GM03348 (cell line): Measurements from ENCODE around the gene SLC44A3.
A peak's percentile ranks its signal among the peaks of the same experiment; 100 is the strongest.
"Not testable (repeated sequence)": the region's sequence is repeated elsewhere in the genome, so short reads cannot be mapped to it uniquely, and the experiment has no call there.

Experiments used
- DNase-seq: peaks from one replicate; pipeline ENCODE4 v3.0.0; 2012; ENCODE audit warnings: low spot score

Gene SLC44A3

GRCh38 chr1:94836891-94837290, 16.7 kb downstream of the SLC44A3 start:
- no peak for DNase-seq

DNA sequence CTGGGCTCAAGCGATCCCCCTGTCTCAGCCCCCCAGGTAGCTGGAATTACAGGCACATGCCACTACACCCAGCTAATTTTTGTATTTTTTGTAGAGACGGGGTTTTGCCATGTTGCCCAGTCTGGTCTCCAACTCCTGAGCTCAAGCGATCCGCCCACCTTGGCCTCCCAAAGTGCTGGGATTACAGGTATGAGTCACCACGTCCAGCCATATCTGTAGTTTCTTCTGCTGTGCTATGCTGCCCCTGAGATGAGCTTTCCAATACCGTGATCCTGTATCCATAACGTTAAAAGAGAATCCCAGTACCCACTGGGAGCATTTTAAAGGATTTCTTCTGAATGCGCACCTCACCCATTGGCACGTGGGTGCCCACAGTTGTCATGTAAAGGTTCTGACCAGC, 20.2 kb downstream of the SLC44A3 start:
- DNase-seq: not testable (repeated sequence)

GRCh38 chr1:94840808-94841207, 20.7 kb downstream of the SLC44A3 start:
- no peak for DNase-seq

DNA sequence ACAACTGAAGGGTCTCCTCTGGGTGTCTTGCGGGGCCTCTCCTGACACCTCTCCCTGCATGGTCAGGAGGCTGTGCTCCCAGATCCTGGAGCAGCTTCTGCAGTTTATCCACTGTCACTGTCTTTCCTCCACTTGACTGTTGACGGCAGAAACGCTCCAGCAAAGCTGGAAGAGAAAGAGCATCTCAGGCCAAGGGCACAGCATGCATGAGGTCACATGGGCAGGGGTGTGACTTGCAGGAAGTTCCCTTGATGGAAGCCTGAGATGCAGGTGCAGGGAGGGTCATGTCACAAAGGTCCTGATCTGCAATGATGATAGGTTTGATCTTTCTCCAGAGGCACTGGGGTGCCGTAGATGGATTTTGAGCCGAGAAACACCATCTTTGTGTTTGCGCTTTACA, 23.3 kb downstream of the SLC44A3 start:
- DNase-seq: no peak

GRCh38 chr1:94843846-94844245, 23.7 kb downstream of the SLC44A3 start:
- no peak for DNase-seq

- no peak for DNase-seq
Measured at GRCh38 chr1:94846308-94846707, 26.2 kb downstream of the SLC44A3 start.

DNA sequence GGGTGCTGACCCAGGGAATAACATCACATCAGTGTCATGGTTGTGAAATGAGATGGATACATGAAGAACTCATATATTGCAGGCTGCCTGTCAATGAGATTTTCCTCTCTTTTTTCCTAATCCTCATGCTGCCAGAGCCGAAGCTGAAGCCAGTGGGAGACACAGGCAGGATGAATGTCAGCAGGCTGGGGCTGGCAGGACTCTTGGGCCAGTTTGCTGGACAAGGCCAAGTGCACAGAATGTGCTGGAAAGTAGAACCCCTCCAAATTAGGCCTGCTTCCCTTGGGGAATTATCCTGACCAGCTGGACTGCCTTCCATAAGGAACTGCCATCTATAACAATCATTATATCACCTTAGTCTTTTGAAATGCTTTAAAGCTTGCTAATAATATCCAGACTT, 31.4 kb downstream of the SLC44A3 start:
- DNase-seq: no peak

GRCh38 chr1:94852788-94853187, 32.6 kb downstream of the SLC44A3 start:
- DNase-seq: no peak

GRCh38 chr1:94854458-94855306, 34.5 kb downstream of the SLC44A3 start:
- DNase-seq: peak; percentile 95

DNA sequence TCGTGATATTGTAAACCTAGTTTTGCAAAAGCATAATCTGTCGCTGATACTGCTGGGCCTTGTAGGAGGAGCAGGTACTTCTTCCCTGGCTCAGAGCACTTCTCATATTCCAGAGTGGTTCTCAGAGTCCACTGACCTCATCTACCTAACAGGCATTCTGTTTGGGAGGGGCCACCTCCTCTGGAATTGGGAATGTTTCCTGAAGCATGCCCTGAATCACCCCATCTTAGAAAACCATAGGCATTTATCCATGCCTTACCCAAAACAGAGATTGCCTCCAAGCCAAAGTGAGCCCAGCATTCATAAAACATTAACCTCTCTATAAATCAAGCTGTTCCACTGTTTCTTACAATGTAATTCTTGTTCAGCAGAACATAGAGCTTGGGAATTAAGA, 35.1 kb downstream of the SLC44A3 start:
- no peak for DNase-seq

GRCh38 chr1:94856004-94856403, 35.8 kb downstream of the SLC44A3 start:
- DNase-seq: no peak

DNA sequence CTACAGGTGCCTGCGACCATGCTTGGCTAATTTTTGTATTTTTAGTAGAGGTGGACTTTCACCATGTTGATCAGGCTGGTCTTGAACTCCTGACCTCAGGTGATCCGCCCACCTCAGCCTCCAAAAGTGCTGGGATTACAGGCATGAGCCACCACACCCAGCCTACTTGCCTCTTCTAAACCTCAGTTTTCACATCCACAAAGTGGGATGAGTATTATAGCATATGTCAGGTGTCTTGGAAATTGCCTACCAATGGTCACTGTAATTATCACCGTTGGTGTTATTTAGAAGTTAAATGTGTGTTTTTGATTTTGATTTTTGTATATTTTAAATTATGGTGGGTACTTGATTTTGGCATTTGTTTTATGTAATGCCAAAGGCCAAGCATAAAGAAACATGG, 36.7 kb downstream of the SLC44A3 start:
- DNase-seq: no peak

- no peak for DNase-seq
Measured at GRCh38 chr1:94858276-94858675, 38.1 kb downstream of the SLC44A3 start.

DNA sequence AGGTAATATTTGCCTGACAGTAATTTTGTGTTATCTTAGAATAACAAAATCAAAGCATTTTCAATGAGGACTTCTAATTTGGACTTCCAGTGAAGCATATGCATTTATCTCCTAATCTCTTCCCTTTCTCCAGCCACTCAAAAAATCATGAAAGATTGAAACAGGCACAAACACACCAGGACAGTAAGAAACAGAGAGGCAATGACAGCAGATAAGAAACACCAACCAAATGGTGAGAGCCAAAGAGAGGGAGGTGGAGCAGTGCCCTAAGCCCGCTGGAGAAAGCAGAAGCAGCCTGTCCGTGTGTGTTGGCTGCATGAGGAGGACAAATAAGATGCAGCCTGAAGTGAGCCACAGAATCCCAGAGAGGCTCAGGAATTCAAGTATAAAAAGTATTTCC, 39.0 kb downstream of the SLC44A3 start:
- DNase-seq: no peak

GRCh38 chr1:94862718-94863117, 42.6 kb downstream of the SLC44A3 start:
- DNase-seq: no peak

GRCh38 chr1:94863297-94863911, 43.2 kb downstream of the SLC44A3 start:
- DNase-seq: peak; percentile 58

DNA sequence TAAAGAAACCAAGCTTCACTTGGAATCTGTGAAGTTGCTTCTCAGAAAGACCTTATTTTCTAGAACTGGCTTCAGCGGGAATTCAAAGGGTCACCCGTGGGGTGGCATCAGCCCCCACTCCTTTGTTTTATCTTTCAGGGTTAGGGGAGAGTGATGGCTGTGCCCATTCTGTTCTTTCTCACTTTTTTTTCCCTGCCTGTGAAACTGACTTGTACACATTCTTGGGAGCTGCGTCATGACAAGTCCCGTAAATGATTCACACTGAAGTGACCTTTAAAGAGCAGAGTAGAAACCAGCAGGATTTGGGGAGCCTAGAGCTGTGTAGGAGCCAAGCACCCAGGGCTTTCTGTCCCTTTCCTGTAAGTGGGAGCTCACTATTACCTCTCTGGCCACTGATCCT, 43.8 kb downstream of the SLC44A3 start:
- DNase-seq: peak; percentile 76

- no peak for DNase-seq
Measured at GRCh38 chr1:94864821-94865220, 44.7 kb downstream of the SLC44A3 start.

DNA sequence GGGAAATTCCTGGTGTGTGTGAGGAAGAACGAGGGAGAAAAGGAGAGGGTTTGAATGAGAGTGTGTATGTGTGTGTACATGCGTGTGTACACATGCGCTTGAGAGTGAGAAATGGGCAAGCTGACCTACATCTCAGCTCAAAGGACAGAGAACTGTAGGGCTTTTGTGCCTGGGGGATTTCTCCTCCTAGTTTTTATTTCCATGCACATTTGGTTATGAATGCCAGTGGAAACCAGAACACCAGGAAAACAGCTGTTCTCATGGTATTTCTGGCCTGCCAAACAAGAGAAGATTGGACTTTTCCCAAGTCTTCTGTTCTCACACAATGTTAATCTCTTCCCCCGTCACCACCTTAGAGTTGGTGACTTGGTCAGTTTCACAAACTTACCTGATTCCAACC, 45.2 kb downstream of the SLC44A3 start:
- DNase-seq: peak; percentile 50

DNA sequence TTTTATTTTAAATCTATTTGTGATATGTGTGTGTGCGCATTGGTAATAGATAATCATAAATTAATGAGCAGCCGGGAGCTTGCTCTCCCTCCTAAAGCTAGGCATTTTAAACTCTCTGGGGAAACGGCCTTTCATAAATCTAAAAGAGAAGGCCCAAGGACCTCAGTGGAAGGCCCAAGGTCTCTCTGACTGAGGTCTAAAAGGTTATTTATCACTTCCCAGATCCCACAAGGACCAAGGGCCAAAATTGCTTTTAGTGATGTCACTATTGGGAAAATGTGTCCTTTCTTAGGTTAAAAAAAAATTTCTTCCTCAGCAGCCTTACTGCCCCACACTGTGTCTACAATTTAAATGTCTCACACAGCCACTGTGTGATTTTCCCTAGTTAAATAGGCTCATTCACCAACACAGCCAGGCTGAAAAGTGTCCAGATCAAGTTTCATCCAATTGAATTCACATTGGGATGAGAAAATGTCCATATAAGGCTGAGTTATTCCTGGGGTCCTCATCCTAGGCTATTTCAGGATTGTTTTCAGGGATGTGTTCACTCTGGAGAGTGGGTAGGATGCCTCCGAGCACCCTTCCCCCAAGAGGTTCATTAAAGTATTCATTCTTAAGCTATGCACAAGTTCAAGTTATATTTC, 46.1 kb downstream of the SLC44A3 start:
- peak; percentile 40 for DNase-seq

DNA sequence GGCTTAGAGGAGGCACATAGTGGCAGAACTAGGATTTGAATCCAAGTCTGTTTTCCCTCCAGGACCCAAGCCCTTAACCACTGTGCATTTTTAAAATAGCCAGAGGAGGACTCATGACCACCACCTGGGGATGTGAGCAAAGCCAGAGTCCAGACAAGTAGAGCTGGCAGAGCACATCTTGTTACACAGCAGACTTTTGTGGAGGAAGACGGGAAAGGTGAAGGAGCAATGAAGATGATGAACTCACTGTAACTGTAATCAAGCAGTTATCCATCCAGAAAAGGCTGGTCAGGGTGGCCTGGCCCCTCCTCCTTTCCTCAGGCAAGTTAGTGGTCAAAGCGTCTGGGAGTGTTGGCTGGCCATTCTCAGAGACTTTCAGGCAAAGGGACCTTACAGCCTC, 50.9 kb downstream of the SLC44A3 start:
- no peak for DNase-seq

- DNase-seq: no peak
Measured at GRCh38 chr1:94872771-94873495, 52.8 kb downstream of the SLC44A3 start.
